IPS-NIHi7 (cell line): ENCODE measurements around the gene AKAP7.
"Not testable (repeated sequence)": the region's sequence is repeated elsewhere in the genome, so short reads cannot be mapped to it uniquely, and the experiment has no call there.

Source experiments
- DNase-seq: peaks from one replicate; pipeline ENCODE4 v3.0.0; 2012; ENCODE audit warnings: mixed read lengths; ENCODE audit errors: extremely low spot score

The AKAP7 gene

DNA sequence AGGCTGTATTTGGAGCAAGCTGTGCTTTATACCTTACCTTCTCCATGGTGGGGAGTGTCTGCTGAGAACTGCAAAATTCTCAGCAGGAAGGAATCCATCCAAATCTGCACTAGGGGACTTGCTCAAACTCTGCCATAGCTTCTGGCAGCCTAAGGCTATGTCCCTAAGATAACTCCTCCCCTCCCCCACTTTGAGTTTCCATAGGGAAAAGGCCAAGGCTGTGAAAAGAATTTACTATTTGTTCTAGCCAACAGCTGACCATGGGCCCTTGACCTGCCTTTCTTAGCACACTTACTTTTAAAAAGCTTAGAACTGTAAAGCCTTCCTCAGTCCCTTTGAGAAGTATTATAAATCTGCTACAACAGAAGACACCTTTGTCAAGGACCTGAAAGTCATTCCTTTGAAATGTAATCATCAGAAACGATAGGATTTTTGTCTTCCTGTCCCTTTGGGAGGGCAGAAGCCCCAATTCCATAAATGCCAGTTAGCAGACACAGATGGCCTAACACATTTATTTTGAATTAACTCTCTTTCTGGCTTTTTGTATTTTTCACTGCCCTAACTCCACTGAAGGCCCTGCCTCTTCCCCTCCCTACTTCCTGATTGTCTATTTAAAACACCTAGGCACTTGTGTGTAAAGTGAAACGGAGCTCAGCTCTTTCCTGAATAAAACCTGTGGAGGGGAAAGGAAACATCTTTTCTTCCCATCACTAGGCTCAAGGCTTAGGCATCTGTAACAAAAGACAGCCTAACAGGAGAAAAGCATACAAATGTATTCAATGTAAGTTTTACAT, 157.1 kb downstream of the AKAP7 start:
- peak; percentile 32 for DNase-seq

DNA sequence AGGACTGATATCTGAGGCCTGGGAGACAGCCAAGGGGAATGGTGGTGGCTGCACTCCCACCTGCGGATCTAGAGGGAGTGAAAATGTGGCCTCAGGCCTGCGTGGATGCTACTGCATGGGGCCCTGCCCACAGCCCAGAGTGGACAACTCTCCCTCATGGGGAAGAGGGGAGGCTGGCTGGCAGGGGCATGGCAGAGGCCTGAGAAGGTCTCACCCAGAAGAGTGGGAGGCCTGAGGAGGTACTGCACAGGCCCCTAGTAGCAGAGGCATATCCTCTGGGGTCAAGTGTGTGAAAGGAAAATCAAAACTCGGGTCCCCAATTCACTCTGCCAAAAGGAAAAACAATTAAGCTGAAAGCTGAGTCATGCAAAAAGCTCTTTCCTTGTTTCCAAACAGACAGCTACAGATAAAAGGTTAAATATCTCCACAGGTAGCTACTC, 158.2 kb downstream of the AKAP7 start:
- no peak for DNase-seq

DNA sequence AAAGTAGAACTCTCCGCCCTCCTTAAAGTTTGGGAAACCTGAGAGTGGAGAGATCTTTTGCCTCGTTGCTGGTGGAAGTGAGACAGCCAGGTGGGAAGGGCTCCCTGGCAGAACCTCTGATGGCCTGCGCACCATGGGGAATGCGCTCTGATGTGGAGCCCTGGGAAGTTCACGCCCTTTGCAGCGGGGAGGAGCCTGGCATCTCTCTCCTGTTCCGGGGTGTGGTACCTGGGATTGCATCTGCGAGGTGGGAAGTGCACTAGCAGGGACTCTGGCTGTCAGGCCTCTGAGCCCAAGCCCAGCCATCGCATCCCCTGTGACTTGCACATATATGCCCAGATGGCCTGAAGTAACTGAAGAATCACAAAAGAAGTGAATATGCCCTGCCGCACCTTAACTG, 159.8 kb downstream of the AKAP7 start:
- DNase-seq = peak; percentile 36

DNA sequence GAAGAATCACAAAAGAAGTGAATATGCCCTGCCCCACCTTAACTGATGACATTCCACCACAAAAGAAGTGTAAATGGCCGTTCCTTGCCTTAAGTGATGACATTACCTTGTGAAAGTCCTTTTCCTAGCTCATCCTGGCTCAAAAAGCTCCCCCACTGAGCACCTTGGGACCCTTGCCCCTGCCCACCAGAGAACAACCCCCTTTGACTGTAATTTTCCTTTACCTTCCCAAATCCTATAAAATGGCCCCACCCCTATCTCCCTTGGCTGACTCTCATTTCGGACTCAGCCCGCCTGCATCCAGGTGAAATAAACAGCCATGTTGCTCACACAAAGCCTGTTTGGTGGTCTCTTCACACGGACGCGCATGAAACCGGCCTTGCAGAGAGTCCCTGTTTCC, 165.6 kb downstream of the AKAP7 start:
- DNase-seq = not testable (repeated sequence)

DNA sequence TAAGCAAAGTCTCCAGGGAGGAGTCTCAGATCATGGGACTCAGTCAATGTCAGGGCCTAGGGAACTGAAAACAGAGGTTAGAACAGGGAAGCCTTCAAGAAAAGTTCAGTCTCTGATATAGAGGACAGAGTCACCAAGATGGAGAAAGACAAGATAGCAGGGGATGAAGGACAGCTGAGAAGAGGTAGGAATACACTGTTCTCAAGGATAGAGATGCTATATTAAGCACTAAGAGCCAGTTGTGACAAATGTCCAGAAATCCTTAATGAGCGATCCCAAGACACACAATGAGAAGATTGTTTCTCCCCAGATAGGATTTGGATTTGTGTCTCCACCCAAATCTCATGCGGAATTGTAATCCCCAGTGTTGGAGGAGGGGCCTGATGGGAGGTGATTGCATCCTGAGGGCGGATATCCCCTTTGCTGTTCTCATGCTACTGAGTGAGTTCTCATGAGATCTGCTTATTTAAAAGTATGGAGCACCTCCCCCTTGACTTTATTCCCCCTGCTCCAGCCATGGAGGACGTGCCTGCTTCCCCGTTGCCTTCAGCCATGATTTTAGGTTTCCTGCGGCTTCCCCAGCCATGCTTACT, 168.2 kb downstream of the AKAP7 start:
- DNase-seq = no peak

DNA sequence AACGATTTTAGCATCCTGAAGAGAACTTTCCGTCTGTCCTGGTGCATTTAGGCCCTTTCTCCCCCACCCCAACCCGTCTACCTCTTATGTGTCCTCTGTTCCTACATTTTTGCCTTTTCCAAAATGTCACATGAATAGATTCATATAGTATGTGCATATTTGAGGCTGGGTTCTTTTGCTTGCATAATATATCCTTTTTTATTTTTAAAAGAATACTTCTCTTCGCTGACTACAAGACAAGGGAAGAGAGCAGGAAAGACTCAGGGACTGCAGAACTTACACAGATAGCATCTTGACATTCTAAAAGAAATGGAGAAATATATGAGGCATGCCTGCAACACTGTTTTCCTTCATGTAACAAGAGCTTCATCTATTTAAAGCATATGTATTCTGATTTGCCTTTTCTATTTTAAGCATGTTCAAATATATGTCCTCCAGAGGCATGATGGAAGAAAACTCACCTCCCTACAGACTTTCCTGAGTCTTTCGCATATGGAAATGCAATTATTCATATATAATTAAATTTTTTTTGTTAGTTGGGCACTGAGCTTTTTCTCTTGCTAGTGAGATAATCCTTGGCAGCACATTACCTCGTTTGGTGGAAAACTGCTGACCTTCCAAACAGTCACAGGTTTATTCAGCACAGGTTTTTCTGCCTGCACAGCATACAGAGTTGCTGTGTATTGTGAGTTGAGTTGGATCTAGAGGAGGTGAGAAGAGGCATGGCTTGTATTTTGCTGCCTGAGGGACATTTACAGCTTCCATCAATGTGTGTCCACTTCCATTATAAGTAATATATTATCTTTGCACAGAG, 170.0 kb downstream of the AKAP7 start:
- no peak for DNase-seq

DNA sequence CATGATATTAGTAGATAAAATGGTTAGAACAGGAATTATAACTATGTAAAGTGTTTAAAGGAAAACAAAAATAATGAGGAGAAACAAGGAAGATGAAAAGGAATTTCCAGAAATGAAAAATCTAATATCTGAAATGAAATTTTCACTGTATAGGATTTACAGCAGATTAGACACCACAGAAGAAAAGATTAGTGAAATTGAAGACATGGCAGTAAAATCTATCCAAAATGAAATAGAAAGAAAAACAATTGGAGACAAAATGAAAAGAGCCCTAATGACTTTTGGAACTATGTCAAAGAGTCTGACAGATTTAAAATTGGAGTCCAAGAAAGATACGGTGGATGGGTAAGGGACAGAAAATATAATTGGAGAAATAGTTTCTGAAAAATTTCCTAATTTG, 174.2 kb downstream of the AKAP7 start:
- no peak for DNase-seq

DNA sequence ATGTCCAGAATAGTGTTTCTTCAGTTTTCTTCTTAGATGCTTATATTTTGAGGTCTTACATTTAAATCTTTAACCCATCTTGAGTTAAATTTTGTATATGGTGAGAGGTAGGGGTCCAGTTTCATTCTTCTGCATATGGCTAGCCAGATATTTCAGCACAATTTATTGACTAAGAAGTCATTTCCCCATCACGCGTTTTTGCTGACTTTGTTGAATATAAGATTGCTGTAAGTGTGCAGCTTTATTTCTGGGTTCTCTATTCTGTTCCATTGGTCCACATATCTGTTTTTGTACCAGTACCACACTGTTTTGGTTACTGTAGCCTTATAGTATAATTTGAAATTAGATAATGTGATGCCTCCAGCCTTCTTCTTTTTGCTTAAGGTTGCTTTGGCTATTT, 179.6 kb downstream of the AKAP7 start:
- no peak for DNase-seq

DNA sequence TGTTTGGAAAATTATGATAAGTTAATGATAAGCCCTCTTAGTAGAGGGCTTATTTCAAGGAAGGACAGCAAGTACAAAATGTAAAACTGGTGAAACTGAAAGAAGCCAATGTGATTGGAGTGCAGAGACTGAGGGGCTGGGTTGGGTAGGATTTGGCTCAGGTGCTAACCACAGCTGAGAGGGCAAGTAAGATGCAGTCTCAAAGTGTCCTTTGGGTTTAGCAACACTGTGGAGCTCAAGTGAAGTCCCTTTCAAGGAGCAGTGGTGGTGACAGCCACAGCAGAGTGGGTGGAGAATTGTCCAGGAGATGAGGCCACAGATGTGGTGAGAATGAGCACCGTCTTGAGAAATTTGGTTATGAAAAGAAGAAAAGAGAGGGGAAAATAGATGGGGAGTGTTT, 181.4 kb downstream of the AKAP7 start:
- DNase-seq = no peak

DNA sequence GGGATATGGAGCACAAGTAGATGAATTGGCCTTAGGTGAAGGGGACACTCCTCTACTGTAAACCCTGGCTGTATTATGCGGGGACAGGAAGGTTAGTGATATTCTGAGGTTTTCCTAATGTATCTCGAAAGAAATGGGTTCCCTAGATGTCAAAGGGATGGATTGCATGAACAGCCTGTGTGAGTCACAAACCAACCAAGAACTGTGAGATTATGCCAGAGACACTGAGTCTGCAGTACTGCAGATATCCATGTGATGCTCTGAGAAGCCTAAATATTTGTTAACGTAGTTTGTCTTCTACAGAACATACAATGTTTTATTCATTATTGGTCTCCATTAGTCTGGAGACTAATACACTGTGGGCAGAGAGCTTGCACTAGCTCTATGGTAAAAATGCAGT, 182.2 kb downstream of the AKAP7 start:
- DNase-seq = no peak

DNA sequence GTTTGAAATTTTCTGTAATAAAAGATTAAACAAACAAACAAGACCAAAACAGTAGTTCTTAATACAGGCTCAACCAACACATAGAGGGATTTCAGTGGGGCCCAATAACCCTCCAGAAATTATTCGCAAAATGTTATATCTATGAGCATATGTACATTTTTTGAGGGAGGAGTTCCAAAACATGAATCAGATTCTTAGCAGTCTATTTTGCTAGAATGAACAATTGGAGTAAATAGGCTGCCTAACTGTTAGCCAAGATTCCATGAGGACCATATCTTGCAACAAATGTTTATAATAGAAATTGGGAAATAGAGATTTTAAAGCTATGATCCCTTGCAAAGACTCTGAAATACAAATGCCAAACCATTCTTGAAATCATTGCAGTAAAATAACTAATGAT, 186.3 kb downstream of the AKAP7 start:
- DNase-seq = no peak

DNA sequence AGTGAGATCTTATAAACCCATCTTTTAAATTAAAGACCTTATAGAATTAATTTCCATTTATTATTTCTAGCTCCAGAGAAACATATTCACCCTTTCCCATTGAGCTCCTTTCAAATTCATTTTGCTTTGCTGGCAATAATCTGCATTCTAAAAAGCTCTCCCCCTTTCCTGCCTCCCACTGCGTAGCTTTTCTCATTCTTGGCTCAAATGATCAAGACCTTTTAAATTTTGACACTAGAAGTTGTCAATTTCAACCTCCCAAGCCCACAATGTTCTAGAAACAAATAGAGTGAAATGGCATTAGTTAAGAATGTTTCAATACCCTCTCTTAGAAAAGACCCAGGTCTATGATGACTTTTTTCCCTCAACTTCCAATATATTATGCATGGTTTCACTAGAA, 186.9 kb downstream of the AKAP7 start:
- DNase-seq = no peak

DNA sequence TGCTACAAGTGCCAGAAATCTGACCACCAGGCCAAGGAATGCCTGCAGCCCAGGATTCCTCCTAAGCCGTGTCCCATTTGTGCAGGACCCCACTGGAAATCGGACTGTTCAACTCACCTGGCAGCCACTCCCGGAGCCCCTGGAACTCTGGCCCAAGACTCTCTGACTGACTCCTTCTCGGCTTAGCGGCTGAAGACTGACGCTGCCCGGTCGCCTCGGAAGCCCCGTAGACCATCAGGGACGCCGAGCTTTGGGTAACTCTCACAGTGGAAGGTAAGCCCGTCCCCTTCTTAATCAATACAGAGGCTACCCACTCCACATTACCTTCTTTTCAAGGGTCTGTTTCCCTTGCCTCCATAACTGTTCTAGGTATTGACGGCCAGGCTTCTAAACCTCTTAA, 190.4 kb downstream of the AKAP7 start:
- not testable (repeated sequence) for DNase-seq

DNA sequence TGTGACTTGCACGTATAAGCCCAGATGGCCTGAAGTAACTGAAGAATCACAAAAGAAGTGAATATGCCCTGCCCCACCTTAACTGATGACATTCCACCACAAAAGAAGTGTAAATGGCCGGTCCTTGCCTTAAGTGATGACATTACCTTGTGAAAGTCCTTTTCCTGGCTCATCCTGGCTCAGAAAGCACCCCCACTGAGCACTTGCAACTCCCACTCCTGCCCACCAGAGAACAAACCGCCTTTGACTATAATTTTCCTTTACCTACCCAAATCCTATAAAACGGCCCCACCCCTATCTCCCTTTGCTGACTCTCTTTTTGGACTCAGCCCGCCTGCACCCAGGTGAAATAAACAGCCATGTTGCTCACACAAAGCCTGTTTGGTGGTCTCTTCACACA, 193.5 kb downstream of the AKAP7 start:
- DNase-seq = not testable (repeated sequence)

DNA sequence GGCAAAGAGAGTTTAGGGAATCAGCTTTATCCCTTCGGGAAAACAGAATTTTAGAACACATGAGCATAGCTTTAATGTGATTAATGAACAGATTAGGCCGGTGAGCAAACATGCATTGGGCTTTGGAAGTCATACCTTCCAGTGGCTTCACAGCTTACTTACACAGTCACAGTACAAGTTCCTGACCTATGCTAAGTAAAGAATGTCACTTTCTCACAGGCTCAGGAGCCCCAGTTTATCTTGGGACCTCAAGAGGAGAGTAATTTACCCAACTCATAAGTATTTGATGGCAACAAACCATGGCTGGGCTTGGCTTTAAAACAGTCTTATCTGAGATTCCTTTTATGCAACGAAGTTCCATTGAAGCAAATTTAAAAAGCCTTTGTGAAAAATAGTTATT, 195.9 kb downstream of the AKAP7 start:
- no peak for DNase-seq

DNA sequence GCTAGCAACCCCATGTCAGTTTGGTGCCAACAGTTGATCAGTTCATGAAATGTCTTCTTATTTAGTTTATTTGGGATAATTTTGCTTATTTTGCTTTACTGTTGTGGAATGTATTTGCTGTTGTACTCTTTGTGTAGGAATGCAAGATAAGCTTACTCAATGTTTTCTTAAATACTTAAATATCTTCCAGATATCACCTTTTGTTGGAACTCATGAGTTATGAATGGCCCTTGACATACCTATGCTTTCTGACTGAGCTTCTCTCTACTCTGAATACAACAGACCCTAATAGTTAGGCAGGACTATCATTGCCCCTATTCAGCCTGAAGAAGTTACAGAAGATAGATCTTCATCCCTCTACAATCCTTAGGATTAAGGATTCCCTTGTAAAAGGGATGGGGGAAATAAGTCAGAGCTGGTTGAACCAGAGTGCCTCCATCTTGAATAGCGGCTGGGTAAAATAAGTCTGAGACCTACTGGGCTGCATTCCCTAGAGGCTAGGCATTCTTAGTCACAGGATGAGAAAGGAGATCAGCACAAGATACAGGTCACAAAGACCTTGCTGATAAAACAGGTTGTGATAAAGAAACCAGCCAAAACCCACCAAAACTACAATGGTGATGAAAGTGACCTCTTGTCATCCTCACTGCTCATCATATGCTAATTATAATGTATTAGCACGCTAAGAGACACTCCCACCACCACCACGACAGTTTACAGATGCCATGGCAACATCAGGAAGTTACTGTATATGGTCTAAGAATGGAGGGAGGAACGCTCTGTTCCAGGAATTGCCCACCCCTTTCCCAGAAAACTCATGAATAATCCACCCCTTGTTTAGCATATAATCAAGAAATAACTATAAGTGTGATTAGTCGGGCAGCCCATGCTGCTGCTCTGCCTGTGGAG, 196.9 kb downstream of the AKAP7 start:
- DNase-seq = no peak
